BLaER1 (cell line): ENCODE measurements around the gene SERPINB6.
"Not testable (repeated sequence)": the region's sequence is repeated elsewhere in the genome, so short reads cannot be mapped to it uniquely, and the experiment has no call there.

Experiments used
- H3K27ac ChIP-seq: shearing (Covaris generic); formaldehyde crosslinking; 2 replicates; pipeline ENCODE4 v1.8.1; 2022
- H3K27me3 ChIP-seq: shearing (Covaris generic); formaldehyde crosslinking; 2 replicates; pipeline ENCODE4 v1.8.1; 2022
- H3K36me3 ChIP-seq: shearing (Covaris generic); formaldehyde crosslinking; 2 replicates; pipeline ENCODE4 v1.8.1; 2022
- H3K4me1 ChIP-seq: shearing (Covaris generic); formaldehyde crosslinking; 2 replicates; pipeline ENCODE4 v1.8.1; 2022
- H3K4me2 ChIP-seq: shearing (Covaris generic); formaldehyde crosslinking; 2 replicates; pipeline ENCODE4 v1.8.1; 2022
- H3K4me3 ChIP-seq: shearing (Covaris generic); formaldehyde crosslinking; 2 replicates; pipeline ENCODE4 v1.8.1; 2022
- H3K9ac ChIP-seq: shearing (Covaris generic); formaldehyde crosslinking; 2 replicates; pipeline ENCODE4 v1.8.1; 2022
- H3K9me3 ChIP-seq: shearing (Covaris generic); formaldehyde crosslinking; 2 replicates; pipeline ENCODE4 v1.8.1; 2022
- H4K20me1 ChIP-seq: shearing (Covaris generic); formaldehyde crosslinking; 2 replicates; pipeline ENCODE4 v1.8.1; 2022
- Cebpa-rat ChIP-seq: shearing (Covaris generic); IDR thresholded peaks from 2 replicates; pipeline ENCODE4 v1.8.1; 2022

SERPINB6 gene

GRCh38 chr6:2978923-2979322 lies 7.6 kb upstream of the SERPINB6 start:
- H3K36me3 ChIP-seq = no peaks in the 10 kb centered on the region
- 0 out of 2 replicates have a peak, but pooled peaks cover 4% of the 10 kb centered on the region for H3K4me1 ChIP-seq
- no peaks in the 10 kb centered on the region for H4K20me1 ChIP-seq
- H3K9ac ChIP-seq = no peak overlapping the region
- TF ChIP-seq Cebpa-rat = no peak
- H3K27me3 ChIP-seq = peaks cover 37% of the 10 kb centered on the region
- peaks cover 4% of the 10 kb centered on the region; the same call in 1 of the 2 replicates for H3K9me3 ChIP-seq
- H3K4me3 ChIP-seq = no peak overlapping the region
- H3K4me2 ChIP-seq = no peak overlapping the region
- no peak overlapping the region for H3K27ac ChIP-seq

- no peak for TF ChIP-seq Cebpa-rat
- Histone ChIP-seq H3K27me3 (peaks cover 46% of the 10 kb centered on the region), H3K4me1 (0 out of 2 replicates have a peak, but pooled peaks cover 4% of the 10 kb centered on the region)
Observed at GRCh38 chr6:2977799-2978590, 6.6 kb upstream of the SERPINB6 start.

DNA sequence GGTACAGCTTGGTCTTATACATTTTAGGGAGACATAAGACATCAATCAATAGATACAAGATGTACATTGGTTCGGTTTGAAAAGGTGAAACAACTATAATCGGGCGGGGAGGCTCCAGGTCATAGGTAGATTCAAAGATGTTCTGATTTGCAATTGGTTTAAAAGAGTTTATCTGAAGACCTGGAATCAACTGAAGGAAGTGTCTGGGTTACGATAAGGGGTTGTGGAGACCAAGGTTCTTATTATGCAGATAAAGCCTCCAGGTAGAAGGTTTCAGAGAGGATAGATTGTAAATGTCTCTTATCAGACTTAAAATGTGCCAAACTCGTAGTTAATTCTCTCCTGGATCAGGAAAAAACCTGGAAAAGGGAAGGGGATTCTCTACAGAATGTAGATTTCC lies 5.9 kb upstream of the SERPINB6 start:
- TF ChIP-seq Cebpa-rat = no peak

More at GRCh38 chr6:2977799-2978590, 6.6 kb upstream of the SERPINB6 start:
- H3K4me2 ChIP-seq = no peak overlapping the region
- H3K4me3 ChIP-seq = no peak overlapping the region
- no peaks in the 10 kb centered on the region for H4K20me1 ChIP-seq
- H3K27ac ChIP-seq = no peak overlapping the region
- H3K36me3 ChIP-seq = no peaks in the 10 kb centered on the region
- H3K9me3 ChIP-seq = peaks cover 11% of the 10 kb centered on the region
- H3K9ac ChIP-seq = no peak overlapping the region

DNA sequence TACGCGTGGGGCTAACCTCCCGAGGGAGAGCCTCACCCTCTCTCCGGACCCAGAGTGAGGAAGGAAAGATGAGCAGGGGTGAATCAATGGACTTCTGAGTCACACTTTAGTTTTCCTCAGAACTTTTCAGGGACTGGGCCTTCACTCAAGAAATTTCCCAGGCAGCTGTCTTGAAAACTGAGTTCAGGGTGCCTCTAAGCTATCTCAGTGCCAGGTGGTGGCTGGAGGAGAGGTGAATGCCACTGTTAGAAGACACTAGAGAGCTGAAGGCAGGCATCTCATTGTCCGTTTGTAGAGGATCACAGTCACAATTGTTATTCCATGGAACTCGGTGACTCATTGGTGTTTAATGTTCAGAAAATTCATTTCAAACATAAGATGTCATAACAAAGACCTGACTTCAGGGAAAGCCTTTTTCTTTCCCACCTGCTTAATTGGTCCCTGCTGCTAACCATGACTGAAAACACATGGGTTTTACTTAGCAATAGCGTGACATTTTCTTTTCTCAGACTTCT lies 5.3 kb upstream of the SERPINB6 start:
- Histone ChIP-seq H3K4me2 (0 out of 2 replicates have a peak overlapping the region, but pooled peaks have one; percentile 11), H3K27me3 (peaks cover 60% of the 10 kb centered on the region), H3K9me3 (peaks cover 22% of the 10 kb centered on the region), H3K27ac (no peak overlapping the region), H4K20me1 (no peaks in the 10 kb centered on the region), H3K4me3 (no peak overlapping the region), H3K4me1 (peaks cover 6% of the 10 kb centered on the region; the same call in 1 of the 2 replicates), H3K9ac (no peak overlapping the region), H3K36me3 (no peaks in the 10 kb centered on the region)
- no peak for TF ChIP-seq Cebpa-rat

More for the DNA sequence above, 5.9 kb upstream of the SERPINB6 start:
- Histone ChIP-seq H3K9ac (no peak overlapping the region), H3K4me2 (no peak overlapping the region), H3K27me3 (peaks cover 53% of the 10 kb centered on the region), H3K4me1 (0 out of 2 replicates have a peak, but pooled peaks cover 4% of the 10 kb centered on the region), H3K4me3 (no peak overlapping the region), H4K20me1 (no peaks in the 10 kb centered on the region), H3K9me3 (peaks cover 18% of the 10 kb centered on the region), H3K27ac (no peak overlapping the region), H3K36me3 (no peaks in the 10 kb centered on the region)

DNA sequence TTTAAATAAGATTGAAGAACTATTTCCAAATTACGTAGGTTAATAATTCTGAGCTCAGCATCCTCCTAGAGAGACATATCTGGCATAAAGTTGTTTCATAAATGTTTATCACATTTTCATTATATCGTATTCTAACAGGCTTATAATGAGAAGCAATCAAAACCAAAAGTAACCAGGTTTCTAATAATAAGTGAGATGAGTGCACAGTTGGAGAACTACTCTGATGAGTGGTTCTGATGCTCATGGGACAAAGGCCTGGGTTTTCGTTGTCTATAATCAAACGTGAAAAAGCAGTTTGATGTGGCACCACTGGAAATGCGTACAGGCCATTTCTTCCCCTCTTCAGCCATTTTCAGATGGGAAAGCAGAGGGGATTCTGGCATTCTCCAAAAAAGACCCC lies 4.7 kb upstream of the SERPINB6 start:
- H3K9ac ChIP-seq = no peak overlapping the region
- peaks cover 66% of the 10 kb centered on the region for H3K27me3 ChIP-seq
- peaks cover 7% of the 10 kb centered on the region for H3K4me1 ChIP-seq
- H4K20me1 ChIP-seq = peaks cover under 1% of the 10 kb centered on the region
- TF ChIP-seq Cebpa-rat = no peak
- H3K4me2 ChIP-seq = 0 out of 2 replicates have a peak overlapping the region, but pooled peaks have one; percentile 11
- no peaks in the 10 kb centered on the region for H3K36me3 ChIP-seq
- no peak overlapping the region for H3K27ac ChIP-seq
- peaks cover 22% of the 10 kb centered on the region for H3K9me3 ChIP-seq
- no peak overlapping the region for H3K4me3 ChIP-seq

GRCh38 chr6:2973676-2974075 lies 2.3 kb upstream of the SERPINB6 start:
- Histone ChIP-seq H3K27me3 (peaks cover 89% of the 10 kb centered on the region), H3K4me3 (no peak overlapping the region), H3K27ac (no peak overlapping the region), H3K9ac (no peak overlapping the region), H3K4me2 (no peak overlapping the region), H3K4me1 (peaks cover 12% of the 10 kb centered on the region), H4K20me1 (peaks cover 10% of the 10 kb centered on the region), H3K9me3 (peaks cover 22% of the 10 kb centered on the region), H3K36me3 (no peaks in the 10 kb centered on the region)
- TF ChIP-seq Cebpa-rat = no peak

GRCh38 chr6:2973180-2973579 lies 1.8 kb upstream of the SERPINB6 start:
- Histone ChIP-seq H3K27me3 (peaks cover 93% of the 10 kb centered on the region), H3K9me3 (peaks cover 22% of the 10 kb centered on the region), H4K20me1 (peaks cover 10% of the 10 kb centered on the region), H3K4me1 (peaks cover 12% of the 10 kb centered on the region)
- not testable (repeated sequence) for H3K4me3 ChIP-seq, H3K27ac ChIP-seq, H3K36me3 ChIP-seq, H3K4me2 ChIP-seq, H3K9ac ChIP-seq

DNA sequence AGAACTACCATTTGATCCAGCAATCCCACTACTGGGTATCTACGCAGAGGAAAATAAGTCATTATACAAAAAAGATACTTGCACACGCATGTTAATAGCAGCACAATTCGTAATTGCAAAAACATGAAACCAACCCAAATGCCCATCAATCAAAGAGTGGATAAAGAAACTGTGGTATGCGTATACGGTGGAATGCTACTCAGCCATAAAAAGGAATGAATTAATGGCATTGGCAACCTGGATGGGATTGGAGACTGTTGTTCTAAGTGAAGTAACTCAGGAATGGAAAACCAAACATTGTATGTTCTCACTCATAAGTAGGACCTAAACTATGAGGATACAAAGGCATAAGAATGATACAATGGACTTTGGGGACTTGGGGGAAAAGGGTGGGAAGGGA lies 1.3 kb upstream of the SERPINB6 start:
- not testable (repeated sequence) for H3K4me2 ChIP-seq, H3K27ac ChIP-seq, H3K9ac ChIP-seq, H3K4me3 ChIP-seq, H3K36me3 ChIP-seq
- H3K4me1 ChIP-seq = peaks cover 12% of the 10 kb centered on the region
- H3K27me3 ChIP-seq = peaks cover 96% of the 10 kb centered on the region
- peaks cover 22% of the 10 kb centered on the region for H3K9me3 ChIP-seq
- H4K20me1 ChIP-seq = peaks cover 10% of the 10 kb centered on the region

- Histone ChIP-seq H3K27me3 (peaks cover 92% of the 10 kb centered on the region), H3K9me3 (peaks cover 22% of the 10 kb centered on the region), H4K20me1 (peaks cover 10% of the 10 kb centered on the region), H3K4me1 (peaks cover 12% of the 10 kb centered on the region), H3K4me3 (peak overlapping the region; percentile 66; the same call in 1 of the 2 replicates)
- H3K9ac ChIP-seq, H3K4me2 ChIP-seq, H3K36me3 ChIP-seq, H3K27ac ChIP-seq: not testable (repeated sequence)
Observed at GRCh38 chr6:2972219-2972487, 786 bp upstream of the SERPINB6 start.

GRCh38 chr6:2970753-2971419 lies 481 bp downstream of the SERPINB6 start:
- Histone ChIP-seq H3K27me3 (peaks cover 90% of the 10 kb centered on the region), H3K9ac (peak overlapping the region; percentile 32; the same call in 1 of the 2 replicates), H3K4me3 (peak overlapping the region; percentile 66), H3K4me2 (peak overlapping the region; percentile 97), H4K20me1 (peaks cover 10% of the 10 kb centered on the region), H3K4me1 (peaks cover 12% of the 10 kb centered on the region), H3K9me3 (peaks cover 22% of the 10 kb centered on the region), H3K27ac (no peak overlapping the region), H3K36me3 (no peaks in the 10 kb centered on the region)
- TF ChIP-seq Cebpa-rat = no peak
